ENCODE results near the gene PGAM2.

Gene PGAM2

GRCh38 chr7:44076101-44076895 lies 10.9 kb upstream of the PGAM2 start:
- TF ChIP-seq CTCF (tag by site-specific recombination; IDR thresholded peaks at IDR 0.05) (no peak), ZNF529 (tag by site-specific recombination; IDR thresholded peaks at IDR 0.05; ENCODE audit: insufficient replicate concordance) (no peak), ZNF624 (tag by site-specific recombination; IDR thresholded peaks at IDR 0.05) (no peak), ZSCAN23 (tag by site-specific recombination; IDR thresholded peaks at IDR 0.05) (no peak), ZNF23 (tag by site-specific recombination; IDR thresholded peaks at IDR 0.05; ENCODE audit: borderline replicate concordance) (no peak), ZNF394 (tag by site-specific recombination; IDR thresholded peaks at IDR 0.05; ENCODE audit: borderline replicate concordance) (no peak), PRDM6 (tag by site-specific recombination; IDR thresholded peaks at IDR 0.05) (no peak), ZNF391 (tag by site-specific recombination; IDR thresholded peaks at IDR 0.05; ENCODE audit: borderline replicate concordance, low read depth) (no peak), ZNF223 (tag by site-specific recombination; IDR thresholded peaks at IDR 0.05) (no peak), HIC1 (tag by site-specific recombination; IDR thresholded peaks at IDR 0.05) (no peak), SCRT1 (tag by site-specific recombination; IDR thresholded peaks at IDR 0.05; ENCODE audit: borderline replicate concordance) (no peak), ZNF670 (tag by site-specific recombination; IDR thresholded peaks at IDR 0.05; ENCODE audit: low read depth) (no peak), ZNF140 (tag by site-specific recombination; IDR thresholded peaks at IDR 0.05) (no peak)
- Histone ChIP-seq H3K36me3 (ENCODE audit: control insufficient read depth in 2 of 2, insufficient read depth in 1 of 2, low read length in 2 of 2) (peaks cover 10 to 83% of the 10 kb centered on the region in 2 experiments), H3K4me3 (ENCODE audit: low read depth, low read length) (no peak overlapping the region), H3K27ac (ENCODE audit: extremely low read depth, low read depth, low read length) (no peak overlapping the region), H3K4me1 (ENCODE audit: control insufficient read depth, insufficient read depth, low read length) (peaks cover 3% of the 10 kb centered on the region; the same call in 1 of the 2 replicates), H3K9me3 (ENCODE audit: control insufficient read depth, insufficient read depth, low read depth, low read length) (no peaks in the 10 kb centered on the region)
- ChIA-PET CTCF (no interaction called here), POLR2A (interaction anchor here (0.7 to 1.7 kb wide), 2 partner anchors 12 to 29 kb away, joined by 3 to 8 read pairs; no protein-coding TSS in a partner anchor)

- CTCF ChIA-PET = no interaction called here
- Histone ChIP-seq H3K36me3 (ENCODE audit: control insufficient read depth in 2 of 2, insufficient read depth in 1 of 2, low read length in 2 of 2) (peaks cover 10 to 80% of the 10 kb centered on the region in 2 experiments), H3K4me1 (ENCODE audit: control insufficient read depth, insufficient read depth, low read length) (peaks cover 3% of the 10 kb centered on the region; the same call in 1 of the 2 replicates), H3K9me3 (ENCODE audit: control insufficient read depth, insufficient read depth, low read depth, low read length) (no peaks in the 10 kb centered on the region), H3K27ac (ENCODE audit: extremely low read depth, low read depth, low read length) (no peak overlapping the region), H3K4me3 (ENCODE audit: low read depth, low read length) (no peak overlapping the region)
- POLR2A ChIA-PET = interaction anchor here (0.7 to 1.7 kb wide), 2 partner anchors 11 to 30 kb away, joined by 3 to 8 read pairs; no protein-coding TSS in a partner anchor
- TF ChIP-seq ZNF664 (tag by site-specific recombination; IDR thresholded peaks at IDR 0.05) (no peak), ZNF140 (tag by site-specific recombination; IDR thresholded peaks at IDR 0.05) (no peak), FEZF1 (tag by site-specific recombination; IDR thresholded peaks at IDR 0.05) (no peak), ZFHX2 (tag by site-specific recombination; conservative IDR thresholded peaks at IDR 0.05) (no peak), ZNF26 (tag by site-specific recombination; IDR thresholded peaks at IDR 0.05) (no peak), ZNF623 (tag by site-specific recombination; IDR thresholded peaks at IDR 0.05) (no peak), ZNF549 (tag by site-specific recombination; IDR thresholded peaks at IDR 0.05) (no peak), ZFP69B (tag by site-specific recombination; IDR thresholded peaks at IDR 0.05) (no peak), ZNF639 (tag by site-specific recombination; IDR thresholded peaks at IDR 0.05) (no peak), ZNF830 (tag by site-specific recombination; IDR thresholded peaks at IDR 0.05; ENCODE audit: low read depth) (no peak), ZNF561 (tag by site-specific recombination; IDR thresholded peaks at IDR 0.05; ENCODE audit: borderline replicate concordance) (no peak), ZNF169 (tag by site-specific recombination; IDR thresholded peaks at IDR 0.05) (no peak), ZSCAN23 (tag by site-specific recombination; IDR thresholded peaks at IDR 0.05) (no peak)
Measured at GRCh38 chr7:44075296-44076075, 10.1 kb upstream of the PGAM2 start.
